ENCODE results near the gene ADGRG2. TPM values are rescaled to one million over a fixed set of nuclear protein-coding genes. Genes with fewer than 3 reads are reported as not detected.
"Not testable (repeated sequence)": the region's sequence is repeated elsewhere in the genome, so short reads cannot be mapped to it uniquely, and the experiment has no call there.

The ADGRG2 gene
- total RNA-seq, 1 experiment from 2014 or later: 8.2 TPM

DNA sequence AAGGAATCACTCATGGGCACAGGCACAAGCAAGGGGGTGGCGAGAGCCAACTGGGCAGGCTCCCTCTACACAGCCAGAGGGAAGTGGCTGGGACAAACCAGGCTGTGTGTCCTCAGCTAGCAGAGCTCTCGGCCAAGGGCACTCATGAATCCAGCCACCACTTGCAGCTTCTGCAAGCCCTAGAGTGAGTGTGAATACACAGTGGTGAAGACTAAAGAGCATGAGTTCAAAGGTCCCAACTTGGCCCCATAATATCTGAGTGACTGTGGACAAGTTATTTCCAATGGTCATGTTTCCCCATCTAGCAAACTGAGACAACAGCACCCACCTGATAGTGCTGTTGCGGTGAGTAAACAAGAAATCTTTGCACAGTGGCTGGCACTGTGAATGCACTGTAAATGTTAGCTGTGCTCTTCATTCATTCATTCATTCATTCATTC lies 51.7 kb downstream of the ADGRG2 start (continued):
- TF ChIP-seq ZNF671 (CRISPR knock-in tag; IDR thresholded peaks at IDR 0.05) (no peak), NR2C2 (CRISPR knock-in tag; IDR thresholded peaks at IDR 0.05) (no peak), TEAD4 (CRISPR knock-in tag; IDR thresholded peaks at IDR 0.05) (no peak), MAX (CRISPR knock-in tag; IDR thresholded peaks at IDR 0.05) (no peak), ATF1 (CRISPR knock-in tag; IDR thresholded peaks at IDR 0.05) (no peak), FOXP4 (CRISPR knock-in tag; IDR thresholded peaks at IDR 0.05) (no peak), CBFB (CRISPR knock-in tag; IDR thresholded peaks at IDR 0.05; ENCODE audit: low read depth) (no peak), SP1 (CRISPR knock-in tag; conservative IDR thresholded peaks at IDR 0.05) (no peak), NFE2L1 (CRISPR knock-in tag; IDR thresholded peaks at IDR 0.05) (no peak)
- TF ChIP-seq, protein P1, sequence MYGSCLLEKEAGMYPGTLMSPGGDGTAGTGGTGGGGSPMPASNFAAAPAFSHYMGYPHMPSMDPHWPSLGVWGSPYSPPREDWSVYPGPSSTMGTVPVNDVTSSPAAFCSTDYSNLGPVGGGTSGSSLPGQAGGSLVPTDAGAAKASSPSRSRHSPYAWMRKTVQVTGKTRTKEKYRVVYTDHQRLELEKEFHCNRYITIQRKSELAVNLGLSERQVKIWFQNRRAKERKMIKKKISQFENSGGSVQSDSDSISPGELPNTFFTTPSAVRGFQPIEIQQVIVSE (CRISPR knock-in tag; IDR thresholded peaks at IDR 0.05; ENCODE audit: borderline replicate concordance): no peak

GRCh38 chrX:19066987-19067386 lies 55.3 kb downstream of the ADGRG2 start:
- DNase-seq (ENCODE audit: low spot score); H3K9me3 Mint-ChIP-seq; H3K27me3 Mint-ChIP-seq (ENCODE audit: low read depth); H3K36me3 Mint-ChIP-seq; CTCF ChIA-PET; H3K4me3 Mint-ChIP-seq; ATAC-seq: not testable (repeated sequence)
- peaks cover 17% of the 10 kb centered on the region for H3K4me1 Mint-ChIP-seq
- POLR2A ChIA-PET: interaction anchor here (0.6 kb wide), 1 partner anchor 466 kb away, joined by 4 read pairs; no protein-coding TSS in a partner anchor
- 0 out of 2 replicates have a peak overlapping the region, but pooled peaks have one; percentile 27 for H3K27ac Mint-ChIP-seq

DNA sequence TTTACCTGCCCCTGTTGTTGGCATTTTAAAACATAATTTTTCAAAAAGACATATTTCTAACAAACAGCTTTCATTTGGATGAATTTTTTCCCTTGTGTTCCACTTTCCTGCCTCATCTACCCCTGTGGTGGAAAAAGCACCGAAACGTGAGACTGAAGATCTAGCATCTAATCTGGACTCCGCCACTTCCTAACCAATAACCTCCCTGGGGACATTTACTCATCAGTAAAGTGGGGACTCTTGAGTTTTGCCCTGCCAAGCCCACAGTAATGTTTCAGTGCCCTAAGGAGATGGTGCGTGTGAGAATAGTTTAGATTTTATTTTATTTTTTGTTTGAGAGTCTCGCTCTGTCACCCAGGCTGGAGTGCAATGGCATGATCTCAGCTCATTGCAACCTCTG lies 56.7 kb downstream of the ADGRG2 start:
- TF ChIP-seq GRHL2 (CRISPR knock-in tag; IDR thresholded peaks at IDR 0.05; ENCODE audit: insufficient replicate concordance, severe bottlenecking): no peak
- no peak for TF ChIP-seq FOXJ3 (CRISPR knock-in tag; IDR thresholded peaks at IDR 0.05; ENCODE audit: borderline replicate concordance)
- TF ChIP-seq MAX (CRISPR knock-in tag; IDR thresholded peaks at IDR 0.05): no peak
- TF ChIP-seq ZNF532 (CRISPR knock-in tag; IDR thresholded peaks at IDR 0.05; ENCODE audit: borderline replicate concordance): no peak
- no peak for TF ChIP-seq GTF2I (CRISPR knock-in tag; conservative IDR thresholded peaks at IDR 0.05)
- TF ChIP-seq, protein P2, sequence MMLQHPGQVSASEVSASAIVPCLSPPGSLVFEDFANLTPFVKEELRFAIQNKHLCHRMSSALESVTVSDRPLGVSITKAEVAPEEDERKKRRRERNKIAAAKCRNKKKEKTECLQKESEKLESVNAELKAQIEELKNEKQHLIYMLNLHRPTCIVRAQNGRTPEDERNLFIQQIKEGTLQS (CRISPR knock-in tag; conservative IDR thresholded peaks at IDR 0.05): no peak
- TF ChIP-seq RELA (CRISPR knock-in tag; IDR thresholded peaks at IDR 0.05; ENCODE audit: borderline replicate concordance): no peak
- no peak for TF ChIP-seq TEAD4 (CRISPR knock-in tag; IDR thresholded peaks at IDR 0.05)
- TF ChIP-seq NFATC4 (CRISPR knock-in tag; IDR thresholded peaks at IDR 0.05): no peak
- TF ChIP-seq PREB (CRISPR knock-in tag; IDR thresholded peaks at IDR 0.05; ENCODE audit: borderline replicate concordance): no peak
- no peak for TF ChIP-seq FOXP1 (CRISPR knock-in tag; IDR thresholded peaks at IDR 0.05; ENCODE audit: borderline replicate concordance)
- no peak for TF ChIP-seq CREM (CRISPR knock-in tag; IDR thresholded peaks at IDR 0.05)
- TF ChIP-seq, protein P3, sequence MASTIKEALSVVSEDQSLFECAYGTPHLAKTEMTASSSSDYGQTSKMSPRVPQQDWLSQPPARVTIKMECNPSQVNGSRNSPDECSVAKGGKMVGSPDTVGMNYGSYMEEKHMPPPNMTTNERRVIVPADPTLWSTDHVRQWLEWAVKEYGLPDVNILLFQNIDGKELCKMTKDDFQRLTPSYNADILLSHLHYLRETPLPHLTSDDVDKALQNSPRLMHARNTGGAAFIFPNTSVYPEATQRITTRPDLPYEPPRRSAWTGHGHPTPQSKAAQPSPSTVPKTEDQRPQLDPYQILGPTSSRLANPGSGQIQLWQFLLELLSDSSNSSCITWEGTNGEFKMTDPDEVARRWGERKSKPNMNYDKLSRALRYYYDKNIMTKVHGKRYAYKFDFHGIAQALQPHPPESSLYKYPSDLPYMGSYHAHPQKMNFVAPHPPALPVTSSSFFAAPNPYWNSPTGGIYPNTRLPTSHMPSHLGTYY (CRISPR knock-in tag; IDR thresholded peaks at IDR 0.05): no peak
- TF ChIP-seq SP1 (CRISPR knock-in tag; conservative IDR thresholded peaks at IDR 0.05): no peak
- TF ChIP-seq ZNF423 (CRISPR knock-in tag; IDR thresholded peaks at IDR 0.05): no peak
- Mint-ChIP-seq H3K4me1 (peaks cover 17% of the 10 kb centered on the region), H3K27me3 (ENCODE audit: low read depth) (no peaks in the 10 kb centered on the region), H3K4me3 (no peak overlapping the region), H3K27ac (0 out of 2 replicates have a peak overlapping the region, but pooled peaks have one; percentile 53), H3K36me3 (no peaks in the 10 kb centered on the region), H3K9me3 (no peaks in the 10 kb centered on the region)
- no peak for ATAC-seq
- no peak for DNase-seq (ENCODE audit: low spot score)
- POLR2A ChIA-PET: no interaction called here
- CTCF ChIA-PET: no interaction called here

Measured in WTC11 (cell line).